Kidney epithelial cell (primary cell): ENCODE data around the gene EGR4. TPM values are rescaled to one million over a fixed set of nuclear protein-coding genes. Genes with fewer than 3 reads are reported as not detected.

ENCODE experiments used
- DNase-seq: peaks from one replicate; pipeline ENCODE4 v3.0.0-alpha.2; 2010; ENCODE audit warnings: low read depth
- H3K27me3 ChIP-seq: 2 replicates; pipeline ENCODE4 v1.6.0; 2011; ENCODE audit warnings: low read length; ENCODE audit not compliant: control insufficient read depth, insufficient read depth
- H3K36me3 ChIP-seq: 2 replicates; pipeline ENCODE4 v1.5.1; 2011; ENCODE audit warnings: low read length; ENCODE audit not compliant: control insufficient read depth, insufficient read depth
- H3K4me3 ChIP-seq: 2 replicates; pipeline ENCODE4 v1.5.1; 2011; ENCODE audit warnings: low read depth, mild to moderate bottlenecking, control low read depth, low read length
- CTCF ChIP-seq: IDR thresholded peaks from 2 replicates; pipeline ENCODE4 v1.5.1; 2011; ENCODE audit warnings: mild to moderate bottlenecking, moderate library complexity, low read length, control low read depth, inconsistent platforms; ENCODE audit not compliant: insufficient read depth, poor library complexity, severe bottlenecking
- total RNA-seq: library from RNA; depleted of rRNA; stranded (reverse); fragments of >200 nt; gene quantifications from 2 replicates; pipeline ENCODE4 v1.2.3, GENCODE V29; 2015

EGR4 gene
- total RNA-seq, 1 donor from 2014 or later: not detected

GRCh38 chr2:73281244-73281643 is 12.1 kb downstream of the EGR4 start:
- H3K4me3 ChIP-seq: no peak overlapping the region
- no peak for TF ChIP-seq CTCF
- no peaks in the 10 kb centered on the region for H3K36me3 ChIP-seq
- peaks cover 9% of the 10 kb centered on the region for H3K27me3 ChIP-seq
- DNase-seq: no peak

- TF ChIP-seq CTCF: no peak
- Histone ChIP-seq H3K4me3 (no peak overlapping the region), H3K27me3 (peaks cover 6% of the 10 kb centered on the region), H3K36me3 (no peaks in the 10 kb centered on the region)
- DNase-seq: no peak
These were observed 13.5 kb downstream of the EGR4 start for GRCh38 chr2:73279852-73280251.

GRCh38 chr2:73272270-73272669 is 21.1 kb downstream of the EGR4 start:
- Histone ChIP-seq H3K27me3 (peaks cover 6% of the 10 kb centered on the region), H3K4me3 (no peak overlapping the region), H3K36me3 (no peaks in the 10 kb centered on the region)
- DNase-seq: no peak
- no peak for TF ChIP-seq CTCF

- H3K27me3 ChIP-seq: peaks cover 6% of the 10 kb centered on the region
- no peaks in the 10 kb centered on the region for H3K36me3 ChIP-seq
- no peak for DNase-seq
- no peak for TF ChIP-seq CTCF
- peak overlapping the region; percentile 13 for H3K4me3 ChIP-seq
These were observed 23.5 kb downstream of the EGR4 start for GRCh38 chr2:73269686-73270465.

- Histone ChIP-seq H3K27me3 (peaks cover 6% of the 10 kb centered on the region), H3K4me3 (peak overlapping the region; percentile 33), H3K36me3 (no peaks in the 10 kb centered on the region)
- TF ChIP-seq CTCF: no peak
- no peak for DNase-seq
These were observed 24.3 kb downstream of the EGR4 start for GRCh38 chr2:73268830-73269685.
